Stimulated activated naive CD8-positive, alpha-beta T cell treated with anti-CD3 and anti-CD28 coated beads, Interleukin-15, amount 100 ng/mL, for 72 hours (primary cell): ENCODE data around the gene SYNPR.
"Not testable (repeated sequence)": the region's sequence is repeated elsewhere in the genome, so short reads cannot be mapped to it uniquely, and the experiment has no call there.

Source experiments
- ATAC-seq: fragments of 150-1000 bp; cut with Tn5 transposase; 2 replicates; pipeline ENCODE4 v1.10.0; 2021; ENCODE audit warnings: mild to moderate bottlenecking, moderate library complexity
- DNase-seq, 2 donors: peaks; one replicate each; pipeline ENCODE4 v3.0.0; 2021 to 2022
- H3K27ac Mint-ChIP-seq, 2 donors: one replicate each; pipeline ENCODE4 v1.8.0; 2022; ENCODE audit warnings: mild to moderate bottlenecking in 2 of 2, mixed read lengths in 2 of 2, moderate library complexity in 2 of 2
- H3K27me3 Mint-ChIP-seq: one replicate; pipeline ENCODE4 v1.8.0; 2022; ENCODE audit warnings: mixed read lengths
- H3K4me1 Mint-ChIP-seq: one replicate; pipeline ENCODE4 v1.8.0; 2022; ENCODE audit warnings: mild to moderate bottlenecking, mixed read lengths
- H3K4me3 Mint-ChIP-seq, 2 donors: one replicate each; pipeline ENCODE4 v1.8.0; 2022; ENCODE audit warnings: mild to moderate bottlenecking in 2 of 2, mixed read lengths in 2 of 2, moderate library complexity in 1 of 2
- H3K9me3 Mint-ChIP-seq, 2 donors: one replicate each; pipeline ENCODE4 v1.8.0; 2022; ENCODE audit warnings: mixed read lengths in 2 of 2

The SYNPR gene

DNA sequence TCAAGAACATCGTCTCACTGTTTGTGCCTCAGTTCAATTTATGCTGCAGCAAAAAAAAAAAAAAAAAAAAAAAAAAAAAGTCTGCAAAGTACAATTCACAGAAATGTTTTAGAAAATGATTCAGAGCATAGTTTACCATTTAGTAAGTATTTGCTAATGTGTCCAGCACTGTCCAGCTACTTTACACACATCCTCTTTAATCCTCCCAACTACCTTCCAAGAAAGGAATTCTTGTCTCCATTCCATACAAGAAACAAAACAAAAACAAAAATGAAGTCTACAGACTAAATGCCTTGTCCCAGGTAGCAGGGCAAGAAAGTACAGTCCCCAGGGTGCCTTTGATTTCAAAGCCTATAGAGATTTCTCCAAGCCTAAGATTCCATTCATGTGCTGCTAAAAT lies 335.5 kb downstream of the SYNPR start:
- H3K27ac Mint-ChIP-seq = no peak overlapping the region
- no peak overlapping the region for H3K4me3 Mint-ChIP-seq
- ATAC-seq (no peak), DNase-seq (no peak)
- H3K4me1 Mint-ChIP-seq = no peaks in the 10 kb centered on the region
- no peaks in the 10 kb centered on the region for H3K9me3 Mint-ChIP-seq
- H3K27me3 Mint-ChIP-seq = no peaks in the 10 kb centered on the region

DNA sequence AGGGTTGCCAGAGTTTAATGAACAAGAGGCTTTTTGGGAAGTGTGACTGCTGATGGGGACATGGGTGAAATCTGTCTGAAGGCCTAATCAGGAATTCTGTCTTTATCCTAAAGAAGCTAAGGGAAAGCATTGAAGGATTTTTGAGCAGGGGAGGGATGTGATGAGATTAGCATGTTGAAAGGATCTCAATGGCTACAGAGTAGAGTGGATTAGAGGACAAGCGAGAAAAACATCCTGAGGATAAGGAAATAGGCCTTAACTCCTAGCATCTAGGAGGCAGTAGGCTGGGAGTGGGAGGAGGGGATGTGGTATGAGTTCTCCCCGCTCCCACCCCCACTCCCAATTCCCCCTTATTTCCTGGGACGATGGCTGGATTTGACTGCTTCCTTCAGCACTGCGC lies 339.3 kb downstream of the SYNPR start:
- H3K4me3 Mint-ChIP-seq = no peak overlapping the region
- no peak for DNase-seq

DNA sequence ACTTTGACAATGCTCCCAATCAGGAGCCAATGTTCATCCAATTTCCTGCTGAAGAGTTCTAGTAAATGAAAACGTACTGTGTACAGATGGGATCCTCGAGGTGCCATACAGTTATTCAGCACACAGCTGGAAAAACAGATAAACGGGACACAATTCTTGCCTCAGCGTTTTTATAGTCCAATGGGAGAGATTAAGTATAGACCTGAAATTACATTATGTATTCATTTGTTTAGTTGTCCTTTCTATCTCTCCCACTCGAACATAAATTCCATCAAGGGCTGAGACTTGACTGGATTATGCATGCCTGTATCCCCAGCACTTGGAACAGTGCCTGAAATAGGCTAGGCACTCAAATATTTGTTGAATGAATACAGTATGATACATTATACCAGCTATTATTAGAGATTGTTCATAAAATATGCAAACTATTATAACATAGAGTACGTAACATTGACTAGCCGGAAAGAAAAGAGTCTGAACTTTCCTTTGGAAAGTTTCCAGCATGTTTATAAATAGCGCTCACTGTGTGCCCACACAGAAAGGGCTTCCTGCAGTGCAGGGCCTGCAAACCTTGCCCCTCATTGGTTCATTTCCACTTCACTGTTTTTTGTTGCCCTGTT lies 346.9 kb downstream of the SYNPR start:
- H3K4me3 Mint-ChIP-seq = no peak overlapping the region
- DNase-seq = no peak
- H3K27ac Mint-ChIP-seq = no peak overlapping the region
- no peaks in the 10 kb centered on the region for H3K27me3 Mint-ChIP-seq
- no peak for ATAC-seq
- no peaks in the 10 kb centered on the region for H3K4me1 Mint-ChIP-seq
- peaks cover 0 to 11% of the 10 kb centered on the region in 2 donors for H3K9me3 Mint-ChIP-seq

More for the DNA sequence above, 339.3 kb downstream of the SYNPR start:
- H3K27ac Mint-ChIP-seq = peak overlapping the region in 1 of 2 donors; percentile 53
- no peaks in the 10 kb centered on the region for H3K27me3 Mint-ChIP-seq
- H3K4me1 Mint-ChIP-seq = no peaks in the 10 kb centered on the region
- H3K9me3 Mint-ChIP-seq = peaks cover 0 to 13% of the 10 kb centered on the region in 2 donors
- no peak for ATAC-seq

- Mint-ChIP-seq H3K27me3 (peaks cover 23% of the 10 kb centered on the region), H3K4me1 (no peaks in the 10 kb centered on the region), H3K4me3 (no peak overlapping the region), H3K9me3 (peaks cover 8 to 19% of the 10 kb centered on the region in 2 donors), H3K27ac (no peak overlapping the region)
- DNase-seq = no peak
- no peak for ATAC-seq
Observed at GRCh38 chr3:63631670-63632069, 353.6 kb downstream of the SYNPR start.

- H3K4me1 Mint-ChIP-seq = no peaks in the 10 kb centered on the region
- peaks cover 8 to 29% of the 10 kb centered on the region in 2 donors for H3K9me3 Mint-ChIP-seq
- no peak overlapping the region for H3K4me3 Mint-ChIP-seq
- ATAC-seq (no peak), DNase-seq (no peak)
- no peak overlapping the region for H3K27ac Mint-ChIP-seq
- H3K27me3 Mint-ChIP-seq = peaks cover 34% of the 10 kb centered on the region
Observed at GRCh38 chr3:63635186-63635585, 357.1 kb downstream of the SYNPR start.

DNA sequence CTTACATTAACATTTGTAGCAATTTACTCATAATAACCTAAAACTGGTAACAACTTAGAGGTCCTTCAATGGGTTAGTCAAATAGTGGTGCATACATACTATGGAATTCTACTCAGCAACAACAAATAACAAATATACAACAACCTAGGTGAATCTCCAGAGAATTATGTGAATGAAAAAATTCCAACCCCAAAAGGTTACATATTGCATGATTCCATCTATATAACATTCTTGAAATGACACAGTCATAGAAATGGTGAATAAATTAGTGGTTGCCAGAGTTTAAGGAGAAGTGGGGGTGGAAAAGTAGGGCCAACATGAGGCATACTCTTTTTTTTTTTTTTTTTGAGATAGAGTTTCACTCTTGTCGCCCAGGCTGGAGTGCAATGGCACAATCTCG lies 361.7 kb downstream of the SYNPR start:
- DNase-seq = no peak
- Mint-ChIP-seq H3K9me3 (peaks cover 4 to 28% of the 10 kb centered on the region in 2 donors), H3K27ac (no peak overlapping the region), H3K27me3 (peaks cover 24% of the 10 kb centered on the region), H3K4me1 (no peaks in the 10 kb centered on the region), H3K4me3 (no peak overlapping the region)
- ATAC-seq = no peak

- ATAC-seq (no peak), DNase-seq (no peak)
- Mint-ChIP-seq H3K4me3 (no peak overlapping the region), H3K9me3 (peaks cover 8 to 26% of the 10 kb centered on the region in 2 donors), H3K4me1 (no peaks in the 10 kb centered on the region), H3K27me3 (peaks cover 17% of the 10 kb centered on the region), H3K27ac (no peak overlapping the region)
Observed at GRCh38 chr3:63642488-63642887, 364.4 kb downstream of the SYNPR start.

DNA sequence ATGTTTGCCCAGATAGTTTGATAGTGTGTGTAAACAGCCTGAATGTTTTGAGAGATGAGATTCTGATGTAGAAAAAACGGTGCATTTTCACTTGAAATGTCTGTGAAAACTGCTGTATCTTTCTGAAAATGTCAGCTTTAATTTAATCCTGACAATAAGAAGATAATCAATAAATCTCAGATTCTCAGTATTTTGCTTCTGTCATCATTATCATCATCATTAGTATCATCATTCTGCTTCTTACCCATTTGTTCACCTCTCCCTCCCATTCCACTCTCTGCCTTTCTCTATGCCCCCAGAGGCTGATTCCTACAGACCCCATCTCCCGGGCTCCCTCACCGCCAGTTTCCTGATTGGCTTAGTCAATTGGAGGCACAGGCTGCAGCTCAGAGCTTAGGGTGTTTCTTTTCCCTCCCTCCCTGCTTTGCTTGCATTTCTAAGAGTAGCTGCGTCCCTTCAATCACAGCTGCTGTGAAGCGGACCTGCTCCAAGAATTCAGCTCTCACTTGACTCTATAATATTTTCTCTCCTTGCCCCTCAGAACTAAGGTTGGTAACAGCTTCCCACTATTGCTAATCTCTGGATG lies 366.2 kb downstream of the SYNPR start:
- H3K4me3 Mint-ChIP-seq = no peak overlapping the region
- no peaks in the 10 kb centered on the region for H3K4me1 Mint-ChIP-seq
- no peak for ATAC-seq
- H3K27me3 Mint-ChIP-seq = peaks cover 15% of the 10 kb centered on the region
- peaks cover 8 to 24% of the 10 kb centered on the region in 2 donors for H3K9me3 Mint-ChIP-seq
- no peak overlapping the region for H3K27ac Mint-ChIP-seq
- no peak for DNase-seq

- peaks cover 8 to 24% of the 10 kb centered on the region in 2 donors for H3K9me3 Mint-ChIP-seq
- not testable (repeated sequence) for ATAC-seq
Observed at GRCh38 chr3:63644928-63645781, 367.0 kb downstream of the SYNPR start.

GRCh38 chr3:63652066-63652725 lies 374.1 kb downstream of the SYNPR start, which contains the start of gene SNTN:
SNTN (plus strand) TSS chr3:63652675; CDS start chr3:63652688, 13 bp downstream.
- Mint-ChIP-seq H3K9me3 (peaks cover 0 to 12% of the 10 kb centered on the region in 2 donors), H3K4me1 (no peaks in the 10 kb centered on the region), H3K27ac (no peak within 1 kb of the TSS), H3K27me3 (no peaks in the 10 kb centered on the region), H3K4me3 (no peak within 1 kb of the TSS)
- DNase-seq (no peak), ATAC-seq (no peak)

More at GRCh38 chr3:63644928-63645781, 367.0 kb downstream of the SYNPR start:
- DNase-seq, H3K27ac Mint-ChIP-seq, H3K4me3 Mint-ChIP-seq, H3K4me1 Mint-ChIP-seq: not testable (repeated sequence)
- peaks cover 15% of the 10 kb centered on the region for H3K27me3 Mint-ChIP-seq

GRCh38 chr3:63654211-63654610 lies 376.1 kb downstream of the SYNPR start:
- Mint-ChIP-seq H3K9me3 (peaks cover 0 to 12% of the 10 kb centered on the region in 2 donors), H3K27ac (no peak overlapping the region), H3K4me3 (no peak overlapping the region), H3K27me3 (no peaks in the 10 kb centered on the region), H3K4me1 (no peaks in the 10 kb centered on the region)
- ATAC-seq = no peak
- no peak for DNase-seq

DNA sequence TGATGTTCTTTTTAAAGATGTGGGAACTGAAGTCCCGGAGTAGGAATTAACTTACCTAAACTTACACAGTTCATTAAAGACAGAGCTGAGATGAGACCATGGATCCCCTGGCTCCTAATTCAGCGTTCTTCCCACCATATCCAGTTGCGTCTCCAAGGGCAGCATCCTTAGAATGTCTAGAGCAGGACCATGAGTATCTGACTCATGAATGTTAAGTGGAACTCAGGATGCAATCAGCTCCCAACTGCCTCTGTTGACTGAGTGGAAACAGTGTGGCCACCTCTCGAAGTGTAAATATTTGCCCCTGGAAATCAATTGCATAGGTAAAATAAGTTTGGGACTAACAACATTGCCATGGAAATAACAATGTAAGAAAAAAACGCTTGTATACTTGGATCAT lies 376.8 kb downstream of the SYNPR start:
- no peaks in the 10 kb centered on the region for H3K27me3 Mint-ChIP-seq
- peaks cover 0 to 12% of the 10 kb centered on the region in 2 donors for H3K9me3 Mint-ChIP-seq
- DNase-seq = no peak
- no peak overlapping the region for H3K4me3 Mint-ChIP-seq
- no peaks in the 10 kb centered on the region for H3K4me1 Mint-ChIP-seq
- no peak for ATAC-seq
- H3K27ac Mint-ChIP-seq = no peak overlapping the region

GRCh38 chr3:63655519-63655918 lies 377.4 kb downstream of the SYNPR start:
- H3K27ac Mint-ChIP-seq = no peak overlapping the region
- no peak for DNase-seq
- H3K27me3 Mint-ChIP-seq = no peaks in the 10 kb centered on the region
- H3K4me3 Mint-ChIP-seq = no peak overlapping the region
- H3K9me3 Mint-ChIP-seq = peaks cover 0 to 12% of the 10 kb centered on the region in 2 donors
- no peak for ATAC-seq
- no peaks in the 10 kb centered on the region for H3K4me1 Mint-ChIP-seq

- H3K27ac Mint-ChIP-seq = no peak overlapping the region
- H3K4me3 Mint-ChIP-seq = no peak overlapping the region
- DNase-seq (no peak), ATAC-seq (no peak)
- no peaks in the 10 kb centered on the region for H3K27me3 Mint-ChIP-seq
- H3K4me1 Mint-ChIP-seq = no peaks in the 10 kb centered on the region
- peaks cover 0 to 11% of the 10 kb centered on the region in 2 donors for H3K9me3 Mint-ChIP-seq
Observed at GRCh38 chr3:63656786-63657185, 378.7 kb downstream of the SYNPR start.

- H3K27ac Mint-ChIP-seq = no peak overlapping the region
- H3K27me3 Mint-ChIP-seq = no peaks in the 10 kb centered on the region
- H3K4me1 Mint-ChIP-seq = no peaks in the 10 kb centered on the region
- H3K4me3 Mint-ChIP-seq = no peak overlapping the region
- DNase-seq = no peak
- H3K9me3 Mint-ChIP-seq = no peaks in the 10 kb centered on the region
- ATAC-seq = no peak
Observed at GRCh38 chr3:63661242-63661641, 383.1 kb downstream of the SYNPR start.
